Tibial artery (tissue), 4 donors: ENCODE measurements around the gene BBC3.

Experiments
- DNase-seq, 2 donors: peaks; one replicate each; pipeline ENCODE4 v3.0.0-alpha.2; 2019
- H3K27ac ChIP-seq, 2 donors: fragments of 200-600 bp; sonication (generic) in 1 of 2; 1 replicate in 1 of 2; 2 replicates in 1 of 2; pipeline ENCODE4 v1.5.1; 2018 to 2019; ENCODE audit warnings: mild to moderate bottlenecking in 1 of 2
- H3K27me3 ChIP-seq, 2 donors: fragments of 200-600 bp; sonication (generic) in 1 of 2; one replicate each; pipeline versions ENCODE4 v1.5.1 to v1.6.0; 2016 to 2019
- H3K36me3 ChIP-seq, 3 donors: fragments of 200-600 bp; sonication (generic) in 2 of 3; one replicate each; pipeline ENCODE4 v1.5.1; 2016 to 2019; ENCODE audit warnings: mild to moderate bottlenecking in 2 of 3
- H3K4me1 ChIP-seq, 4 donors: fragments of 200-600 bp; sonication (generic) in 2 of 4; 1 replicate in 3 of 4; 2 replicates in 1 of 4; pipeline ENCODE4 v1.5.1; 2016 to 2019
- H3K4me3 ChIP-seq, 2 donors: fragments of 200-600 bp; sonication (generic) in 1 of 2; 1 replicate in 1 of 2; 2 replicates in 1 of 2; pipeline ENCODE4 v1.5.1; 2018 to 2019; ENCODE audit warnings: mild to moderate bottlenecking in 2 of 2
- H3K9me3 ChIP-seq, 3 donors: fragments of 200-600 bp; sonication (generic) in 1 of 3; one replicate each; pipeline ENCODE4 v1.5.1; 2016 to 2019
- CTCF ChIP-seq, 2 experiments: fragments of 200-600 bp in 1 of 2; fragments of 450-650 bp in 1 of 2; IDR thresholded peaks; one replicate each; pipeline ENCODE4 v1.5.1; 2017 to 2019; ENCODE audit warnings: antibody characterized with exemption in 2 of 2, mild to moderate bottlenecking in 1 of 2, moderate library complexity in 1 of 2
- intact Hi-C: fragments of 100-400 bp; cut with DNase I; formaldehyde crosslinking; loops from one replicate; pipeline ENCODE4 v1.15.0; 2023; ENCODE audit warnings: low total_unique reads

BBC3 gene

DNA sequence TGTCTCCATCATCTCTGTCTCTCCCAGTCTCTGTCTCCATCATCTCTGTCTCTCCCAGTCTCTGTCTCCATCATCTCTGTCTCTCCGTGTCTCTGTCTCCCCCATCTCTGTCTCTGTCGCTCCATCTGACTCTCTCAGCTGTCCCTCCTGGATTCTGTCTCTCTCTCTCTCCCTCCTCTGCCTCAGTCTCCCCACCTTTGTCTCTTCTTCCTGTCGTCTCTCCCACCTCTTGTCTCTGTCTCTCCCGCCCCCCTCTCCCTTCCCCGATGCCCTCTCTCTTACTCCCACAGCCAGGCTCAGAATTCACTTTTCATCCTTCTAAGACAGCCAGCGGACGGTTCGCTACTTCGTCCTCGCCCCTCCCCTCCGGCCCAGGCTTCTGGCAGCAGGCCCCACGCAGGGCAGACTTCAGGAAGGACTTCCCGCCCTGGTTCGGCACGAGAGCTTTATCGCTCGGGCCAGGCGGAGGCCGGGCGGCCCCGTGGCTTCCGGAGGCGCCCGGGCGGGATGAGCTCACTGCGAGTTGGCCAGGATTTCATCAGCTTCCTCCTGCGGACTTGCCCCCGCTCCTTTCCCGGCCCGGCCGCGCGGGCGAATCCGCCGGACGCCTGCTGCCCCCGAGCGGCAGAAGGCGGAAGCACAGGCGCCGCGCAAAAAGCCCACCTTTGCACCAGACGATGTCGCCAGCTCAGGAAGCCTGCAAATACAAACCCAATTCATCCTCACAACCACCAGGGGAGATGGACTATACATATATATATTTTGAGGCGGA, 13.0 kb upstream of the BBC3 start:
- peak; percentile 98 to 100 for TF ChIP-seq CTCF (IDR thresholded peaks at IDR 0.05)
- Histone ChIP-seq H3K4me3 (peak overlapping the region; percentile 39 to 47), H3K27me3 (no peaks in the 10 kb centered on the region), H3K36me3 (no peaks in the 10 kb centered on the region), H3K9me3 (no peaks in the 10 kb centered on the region), H3K27ac (peak overlapping the region; percentile 68 to 74), H3K4me1 (peaks cover 0 to 48% (median 38%) of the 10 kb centered on the region in 4 donors)
- intact Hi-C loops = no loop called here
- peak; percentile 88 to 96 for DNase-seq

DNA sequence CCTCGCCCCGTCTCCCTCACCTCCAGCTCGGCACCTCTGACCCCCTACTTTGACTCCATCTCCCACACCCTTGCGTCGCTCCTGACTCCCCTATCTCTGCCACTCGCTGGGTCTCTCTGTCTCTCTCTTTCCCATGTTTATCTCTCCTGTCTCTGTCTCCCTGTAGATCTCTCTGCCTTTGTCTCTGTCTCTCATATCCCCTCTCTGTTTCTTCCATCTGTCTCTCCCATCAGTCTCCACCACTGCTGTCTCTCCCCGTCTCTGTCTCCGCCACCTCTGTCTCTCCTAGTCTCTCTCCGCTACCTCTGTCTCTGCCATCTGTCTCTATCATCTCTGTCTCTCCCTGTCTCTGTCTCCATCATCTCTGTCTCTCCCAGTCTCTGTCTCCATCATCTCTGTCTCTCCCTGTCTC, 12.4 kb upstream of the BBC3 start:
- DNase-seq = no peak
- intact Hi-C loops = no loop called here
- H3K9me3 ChIP-seq = no peaks in the 10 kb centered on the region
- TF ChIP-seq CTCF (IDR thresholded peaks at IDR 0.05) = no peak
- peak overlapping the region; percentile 39 to 47 for H3K4me3 ChIP-seq
- peaks cover 0 to 48% (median 38%) of the 10 kb centered on the region in 4 donors for H3K4me1 ChIP-seq
- peak overlapping the region; percentile 68 to 74 for H3K27ac ChIP-seq
- H3K36me3 ChIP-seq = no peaks in the 10 kb centered on the region
- no peaks in the 10 kb centered on the region for H3K27me3 ChIP-seq

GRCh38 chr19:47241919-47242577, 11.0 kb upstream of the BBC3 start:
- H3K27me3 ChIP-seq = no peaks in the 10 kb centered on the region
- DNase-seq = no peak
- intact Hi-C loops = no loop called here
- H3K36me3 ChIP-seq = no peaks in the 10 kb centered on the region
- peaks cover 0 to 46% (median 37%) of the 10 kb centered on the region in 4 donors for H3K4me1 ChIP-seq
- H3K27ac ChIP-seq = peak overlapping the region in 1 of 2 donors; percentile 74
- no peak overlapping the region for H3K4me3 ChIP-seq
- H3K9me3 ChIP-seq = no peaks in the 10 kb centered on the region
- no peak for TF ChIP-seq CTCF (IDR thresholded peaks at IDR 0.05)

- Histone ChIP-seq H3K9me3 (no peaks in the 10 kb centered on the region), H3K4me1 (peaks cover 0 to 46% (median 37%) of the 10 kb centered on the region in 4 donors), H3K27me3 (no peaks in the 10 kb centered on the region), H3K4me3 (no peak overlapping the region), H3K27ac (no peak overlapping the region), H3K36me3 (no peaks in the 10 kb centered on the region)
- TF ChIP-seq CTCF (IDR thresholded peaks at IDR 0.05) = no peak
- DNase-seq = peak in 1 of 2 donors; percentile 56
- intact Hi-C loops = no loop called here
Observed at GRCh38 chr19:47240996-47241918, 10.3 kb upstream of the BBC3 start.

DNA sequence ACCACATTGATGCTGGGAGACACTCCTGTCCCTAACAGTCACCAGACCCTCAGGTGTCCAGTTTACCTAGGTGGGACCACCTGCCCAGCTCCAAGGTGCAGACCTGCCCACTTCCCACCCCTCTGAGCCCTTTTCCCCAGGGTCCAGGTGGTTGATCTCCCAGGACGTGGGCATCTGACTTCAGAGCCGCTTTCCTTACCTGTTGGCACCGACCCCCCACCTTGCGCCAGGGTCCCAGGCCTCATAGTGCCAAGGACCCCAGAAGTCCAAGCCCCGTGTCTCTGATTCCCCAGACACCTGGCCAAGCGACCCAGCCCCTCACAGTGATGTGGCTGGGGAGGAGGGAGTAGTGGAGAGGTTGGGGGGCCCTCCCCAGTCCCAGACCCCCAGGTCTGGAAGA, 9.6 kb upstream of the BBC3 start:
- Histone ChIP-seq H3K27ac (no peak overlapping the region), H3K9me3 (no peaks in the 10 kb centered on the region), H3K27me3 (no peaks in the 10 kb centered on the region), H3K4me3 (no peak overlapping the region), H3K36me3 (no peaks in the 10 kb centered on the region), H3K4me1 (peaks cover 0 to 46% (median 37%) of the 10 kb centered on the region in 4 donors)
- DNase-seq = no peak
- no peak for TF ChIP-seq CTCF (IDR thresholded peaks at IDR 0.05)
- intact Hi-C loops = no loop called here
